ENCODE measurements around the gene SMIM12.

DNA sequence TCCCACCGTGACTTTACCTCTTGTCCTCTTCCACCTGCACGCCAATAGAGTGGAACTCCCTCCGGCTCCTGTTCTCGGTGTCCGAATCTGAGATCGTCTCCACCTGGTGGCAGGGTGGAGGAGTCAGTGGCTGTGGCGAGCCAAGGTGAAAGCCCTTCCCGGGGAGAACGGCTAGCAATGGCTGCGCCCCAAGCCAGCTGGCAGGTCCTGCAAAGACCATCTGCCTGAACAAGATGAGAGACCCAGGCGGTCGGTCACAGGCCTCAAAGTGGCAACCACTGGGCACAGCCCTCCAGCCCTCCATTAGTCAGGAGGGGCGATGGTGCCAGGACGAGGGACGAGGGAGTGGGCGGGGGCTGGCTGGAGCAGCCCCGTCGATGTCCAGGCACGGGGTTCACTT lies 25.4 kb upstream of the SMIM12 start:
- peak; percentile 18 to 29 (median 26) for TF ChIP-seq CTCF (IDR thresholded peaks at IDR 0.05)
- no peak for TF ChIP-seq POLR2A (IDR thresholded peaks at IDR 0.05)
